Ascending aorta (tissue), 2 donors: ENCODE measurements around the gene GIMAP2. TPM values are rescaled to one million over a fixed set of nuclear protein-coding genes. Genes with fewer than 3 reads are reported as not detected.

Source experiments
- DNase-seq, 2 donors: peaks; one replicate each; pipeline ENCODE4 v3.0.0-alpha.2; 2019; ENCODE audit warnings: low spot score in 2 of 2
- H3K27ac ChIP-seq, 2 donors: fragments of 200-600 bp; sonication (generic); one replicate each; pipeline ENCODE4 v1.5.1; 2016 to 2017; ENCODE audit warnings: mild to moderate bottlenecking in 1 of 2
- H3K27me3 ChIP-seq: fragments of 200-600 bp; sonication (generic); one replicate; pipeline ENCODE4 v1.5.1; 2017
- H3K36me3 ChIP-seq, 2 donors: fragments of 200-600 bp; sonication (generic); one replicate each; pipeline ENCODE4 v1.5.1; 2016
- H3K4me1 ChIP-seq, 2 donors: fragments of 200-600 bp; sonication (generic); one replicate each; pipeline ENCODE4 v1.5.1; 2016 to 2017; ENCODE audit warnings: mild to moderate bottlenecking in 1 of 2
- H3K4me3 ChIP-seq, 2 donors: fragments of 200-600 bp; sonication (generic); one replicate each; pipeline ENCODE4 v1.5.1; 2016 to 2017; ENCODE audit warnings: mild to moderate bottlenecking in 1 of 2
- H3K9me3 ChIP-seq, 2 donors: fragments of 200-600 bp; sonication (generic); one replicate each; pipeline ENCODE4 v1.5.1; 2016
- intact Hi-C: fragments of 100-400 bp; cut with DNase I; formaldehyde crosslinking; loops from one replicate; pipeline ENCODE4 v1.15.1; 2023
- total RNA-seq: library from RNA; depleted of rRNA; stranded (reverse); fragments of >200 nt; gene quantifications from one replicate; pipeline ENCODE4 v1.1.0, GENCODE V29; 2016
- TF ChIP-seq, protein P1 (sequence below), 3 experiments: fragments of 200-600 bp in 2 of 3; fragments of 450-650 bp in 1 of 3; sonication (generic) in 2 of 3; IDR thresholded peaks; one replicate each; pipeline ENCODE4 v1.5.1; 2016 to 2019; ENCODE audit warnings: antibody characterized with exemption in 3 of 3, mild to moderate bottlenecking in 1 of 3, moderate library complexity in 1 of 3

Gene GIMAP2
- 12.3 TPM for total RNA-seq

DNA sequence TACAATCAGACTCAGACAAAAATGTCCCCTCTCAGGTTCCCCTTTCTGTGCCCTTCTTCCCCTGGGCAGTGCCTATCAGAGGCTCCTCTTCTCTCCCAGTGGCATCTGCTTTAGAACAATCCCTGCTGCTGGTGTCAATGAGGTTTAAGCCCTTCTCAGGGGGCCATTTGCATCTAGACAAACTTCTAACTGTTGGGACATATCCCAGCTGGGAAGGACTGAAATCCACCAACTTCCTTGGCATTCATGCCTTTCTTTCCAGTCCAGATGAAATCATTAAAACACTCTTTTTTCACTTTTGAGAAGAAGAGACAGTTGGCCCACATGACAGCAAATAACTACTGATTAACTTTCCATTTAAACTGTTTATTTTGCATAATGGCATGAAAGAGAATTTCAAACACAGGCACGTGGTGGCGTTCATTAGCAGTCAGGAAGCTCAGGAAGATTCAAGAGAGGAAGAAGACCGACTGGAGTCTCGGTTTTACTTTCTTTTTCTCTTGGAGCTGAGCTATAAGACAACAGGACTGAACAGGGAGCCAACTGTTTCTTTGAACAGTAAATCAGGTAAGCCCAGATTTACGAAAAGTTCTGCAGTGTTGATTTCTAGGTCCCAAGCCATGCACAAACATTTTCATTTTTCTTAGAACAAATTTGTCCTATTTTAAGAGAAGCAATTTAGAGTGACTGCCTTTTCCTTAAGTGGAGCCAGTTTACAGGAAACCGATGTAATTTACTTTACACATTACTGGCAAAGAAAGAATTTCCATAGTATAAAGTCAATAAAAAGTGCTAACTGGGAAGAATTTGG, at the start of gene GIMAP2:
TSS of gene GIMAP2 (plus strand) at position 488 of the 811 bp plus-strand sequence. CDS start 1,354 bp downstream, outside the sequence.
- Histone ChIP-seq H3K36me3 (no peaks in the 10 kb centered on the region), H3K27ac (peak within 1 kb of the TSS; percentile 41 to 61), H3K9me3 (no peaks in the 10 kb centered on the region), H3K27me3 (no peaks in the 10 kb centered on the region), H3K4me1 (no peaks in the 10 kb centered on the region), H3K4me3 (peak within 1 kb of the TSS; percentile 46 to 56)
- TF ChIP-seq, protein P1, sequence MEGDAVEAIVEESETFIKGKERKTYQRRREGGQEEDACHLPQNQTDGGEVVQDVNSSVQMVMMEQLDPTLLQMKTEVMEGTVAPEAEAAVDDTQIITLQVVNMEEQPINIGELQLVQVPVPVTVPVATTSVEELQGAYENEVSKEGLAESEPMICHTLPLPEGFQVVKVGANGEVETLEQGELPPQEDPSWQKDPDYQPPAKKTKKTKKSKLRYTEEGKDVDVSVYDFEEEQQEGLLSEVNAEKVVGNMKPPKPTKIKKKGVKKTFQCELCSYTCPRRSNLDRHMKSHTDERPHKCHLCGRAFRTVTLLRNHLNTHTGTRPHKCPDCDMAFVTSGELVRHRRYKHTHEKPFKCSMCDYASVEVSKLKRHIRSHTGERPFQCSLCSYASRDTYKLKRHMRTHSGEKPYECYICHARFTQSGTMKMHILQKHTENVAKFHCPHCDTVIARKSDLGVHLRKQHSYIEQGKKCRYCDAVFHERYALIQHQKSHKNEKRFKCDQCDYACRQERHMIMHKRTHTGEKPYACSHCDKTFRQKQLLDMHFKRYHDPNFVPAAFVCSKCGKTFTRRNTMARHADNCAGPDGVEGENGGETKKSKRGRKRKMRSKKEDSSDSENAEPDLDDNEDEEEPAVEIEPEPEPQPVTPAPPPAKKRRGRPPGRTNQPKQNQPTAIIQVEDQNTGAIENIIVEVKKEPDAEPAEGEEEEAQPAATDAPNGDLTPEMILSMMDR (IDR thresholded peaks at IDR 0.05), result no peak
- intact Hi-C loops, result no loop called here
- DNase-seq, result no peak

- no peaks in the 10 kb centered on the region for H3K4me1 ChIP-seq
- no peaks in the 10 kb centered on the region for H3K36me3 ChIP-seq
- TF ChIP-seq, protein P1 (IDR thresholded peaks at IDR 0.05), result no peak
- no peaks in the 10 kb centered on the region for H3K9me3 ChIP-seq
- H3K4me3 ChIP-seq, result no peak overlapping the region
- H3K27ac ChIP-seq, result no peak overlapping the region
- no peak for DNase-seq
- H3K27me3 ChIP-seq, result no peaks in the 10 kb centered on the region
- intact Hi-C loops, result no loop called here
Measured at GRCh38 chr7:150641854-150642253, 43.7 kb upstream of the GIMAP2 start.

DNA sequence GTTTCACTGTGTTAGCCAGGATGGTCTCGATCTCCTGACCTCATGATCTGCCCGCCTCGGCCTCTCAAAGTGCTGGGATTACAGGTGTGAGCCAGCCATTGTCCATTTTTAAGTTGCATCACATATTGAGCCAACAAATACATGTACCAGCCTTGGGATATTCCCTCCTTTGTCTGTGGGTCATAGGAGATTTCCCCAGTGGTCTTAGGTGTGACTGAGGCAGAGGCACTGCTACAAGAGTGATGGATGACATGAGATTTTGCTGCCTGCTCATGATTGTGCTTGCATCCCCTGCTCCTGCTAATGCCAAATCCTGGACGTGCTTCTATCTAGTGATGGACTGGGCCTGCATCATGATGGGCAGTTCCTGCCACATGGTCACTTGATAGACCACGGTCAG, 42.6 kb upstream of the GIMAP2 start:
- no peaks in the 10 kb centered on the region for H3K27me3 ChIP-seq
- no peaks in the 10 kb centered on the region for H3K4me1 ChIP-seq
- no peak overlapping the region for H3K27ac ChIP-seq
- H3K9me3 ChIP-seq, result no peaks in the 10 kb centered on the region
- DNase-seq, result no peak
- TF ChIP-seq, protein P1 (IDR thresholded peaks at IDR 0.05), result no peak
- intact Hi-C loops, result no loop called here
- H3K4me3 ChIP-seq, result no peak overlapping the region
- no peaks in the 10 kb centered on the region for H3K36me3 ChIP-seq

GRCh38 chr7:150645259-150646020, 40.1 kb upstream of the GIMAP2 start:
- TF ChIP-seq, protein P1 (IDR thresholded peaks at IDR 0.05), result no peak
- Histone ChIP-seq H3K27ac (no peak overlapping the region), H3K36me3 (no peaks in the 10 kb centered on the region), H3K27me3 (no peaks in the 10 kb centered on the region), H3K9me3 (no peaks in the 10 kb centered on the region), H3K4me3 (no peak overlapping the region), H3K4me1 (no peaks in the 10 kb centered on the region)
- intact Hi-C loops, result no loop called here
- no peak for DNase-seq

DNA sequence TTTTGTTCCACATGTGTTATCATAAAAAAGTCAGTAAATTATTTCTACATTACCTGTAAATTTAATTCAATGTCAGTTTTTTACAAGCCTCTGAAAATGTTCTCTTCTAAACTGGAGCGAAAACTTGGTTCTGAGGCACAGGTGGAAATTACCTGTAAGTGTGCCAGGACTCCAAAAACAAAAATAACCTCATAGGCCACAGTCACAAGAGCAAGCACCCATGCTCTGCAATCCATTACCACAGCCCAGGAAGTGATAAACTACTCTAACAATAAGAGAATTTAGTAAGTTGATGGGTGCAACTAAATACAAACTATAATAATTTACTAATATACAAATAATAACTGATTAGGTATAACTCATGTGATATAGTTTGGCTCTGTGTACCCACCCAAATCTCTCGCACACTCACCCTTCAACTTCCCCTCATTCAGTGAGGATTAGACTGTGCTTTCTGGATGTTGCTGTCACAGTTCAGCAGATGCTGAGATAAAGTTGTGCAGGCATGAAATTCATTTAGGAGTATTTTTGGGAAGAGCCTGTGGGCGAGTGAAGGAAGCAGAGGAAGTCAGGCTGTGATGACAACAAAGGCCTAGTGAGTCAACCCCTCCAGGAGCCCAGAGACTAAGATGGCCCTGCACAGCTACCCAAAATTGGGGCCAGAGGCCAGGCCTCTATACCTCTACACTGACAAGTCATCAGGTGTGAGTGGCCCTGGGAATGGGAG, 37.0 kb upstream of the GIMAP2 start:
- H3K27me3 ChIP-seq, result no peaks in the 10 kb centered on the region
- no peak for DNase-seq
- intact Hi-C loops, result no loop called here
- TF ChIP-seq, protein P1 (IDR thresholded peaks at IDR 0.05), result no peak
- H3K4me3 ChIP-seq, result no peak overlapping the region
- H3K27ac ChIP-seq, result no peak overlapping the region
- no peaks in the 10 kb centered on the region for H3K9me3 ChIP-seq
- H3K36me3 ChIP-seq, result no peaks in the 10 kb centered on the region
- no peaks in the 10 kb centered on the region for H3K4me1 ChIP-seq
